Measurements from ENCODE around the gene CIDEB. TPM values are rescaled to one million over a fixed set of nuclear protein-coding genes. Genes with fewer than 3 reads are reported as not detected.

Gene CIDEB
- polyA plus RNA-seq, 3 donors: 36.4 to 126 (median 63.8) TPM

DNA sequence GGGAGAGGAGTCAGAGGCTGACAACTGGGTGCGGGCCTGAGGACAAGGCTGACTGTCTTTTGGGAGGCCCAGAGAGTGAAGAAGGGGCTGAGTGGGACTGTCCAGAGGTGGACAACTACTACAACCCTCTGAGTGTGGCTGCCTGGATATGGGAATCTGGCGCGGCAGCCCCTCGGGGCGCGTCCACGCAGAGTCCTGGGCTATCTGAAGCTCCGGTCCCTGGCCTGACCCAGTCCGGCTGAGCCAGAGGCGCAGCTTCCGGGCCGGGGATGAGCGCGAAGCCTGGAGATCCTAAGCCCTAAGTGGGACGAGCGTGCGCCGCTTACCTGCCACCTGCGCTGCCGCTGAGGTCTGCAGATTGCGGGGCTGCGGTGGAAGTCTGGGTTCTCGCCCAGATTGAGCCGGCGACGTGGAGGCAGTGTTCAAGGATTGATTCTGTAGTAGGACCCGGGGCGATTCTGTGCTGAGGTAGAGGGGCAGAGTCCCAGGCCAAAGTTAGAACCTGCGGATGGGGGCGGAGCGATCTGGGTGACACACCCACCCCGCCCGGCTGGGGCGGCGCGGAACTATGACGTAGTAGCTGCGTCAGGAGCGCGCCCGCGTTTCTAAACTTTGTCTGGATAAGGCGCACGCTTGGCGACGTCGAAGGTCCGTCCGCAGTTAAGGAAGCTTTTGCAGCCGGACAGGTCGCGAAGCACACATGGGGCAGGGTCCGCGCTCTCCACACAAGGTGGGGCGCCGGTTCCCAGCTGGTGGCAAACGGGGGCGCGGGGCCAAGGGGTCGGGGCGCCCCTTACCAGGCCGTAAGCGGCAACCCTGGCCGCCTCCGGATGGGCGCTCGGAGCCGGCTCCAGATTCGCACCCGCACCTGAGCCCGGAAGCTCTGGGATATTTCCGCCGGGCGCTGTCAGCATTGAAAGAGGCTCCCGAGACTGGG, 8.3 kb downstream of the CIDEB start, which contains the start of the genes DHRS1 and NOP9:
DHRS1 (minus strand) TSS at position 526 of the 937 bp plus-strand sequence. CDS start 674 bp downstream, outside the sequence.
NOP9 (plus strand) TSS at position 596 of the 937 bp plus-strand sequence; CDS start at position 701, 105 bp downstream.
- Histone ChIP-seq H3K27me3 (ENCODE audit: control insufficient read depth in 2 of 2, insufficient read depth in 2 of 2, low read length in 2 of 2) (no peaks in the 10 kb centered on the region), H3K79me2 (ENCODE audit: insufficient read depth, low read length) (peaks cover 46% of the 10 kb centered on the region), H3K4me1 (ENCODE audit: control insufficient read depth in 1 of 2, insufficient read depth in 2 of 2, low read length in 2 of 2) (peaks cover 34 to 46% of the 10 kb centered on the region in 2 donors), H2AFZ (ENCODE audit: insufficient read depth, low read depth, low read length, poor library complexity, severe bottlenecking) (peak within 1 kb of the TSS; percentile 96), H3K9ac (ENCODE audit: insufficient read depth, low read length, poor library complexity, severe bottlenecking) (peak within 1 kb of the TSS; percentile 86), H3K4me2 (replicated peaks; ENCODE audit: extremely low read depth, low read length, poor library complexity, severe bottlenecking) (peak within 1 kb of the TSS; percentile 89), H3K4me3 (replicated peaks in 1 of 3; ENCODE audit: low read depth in 2 of 3, low read length in 3 of 3) (peak within 1 kb of the TSS; percentile 45 to 92 (median 78)), H4K20me1 (ENCODE audit: insufficient read depth, low read length) (peaks cover 4% of the 10 kb centered on the region), H3K9me3 (replicated peaks in 1 of 2; ENCODE audit: control insufficient read depth in 1 of 2, insufficient read depth in 1 of 2, low read length in 2 of 2) (no peaks in the 10 kb centered on the region), H3K27ac (ENCODE audit: low read depth in 1 of 2, low read length in 2 of 2) (peak within 1 kb of the TSS; percentile 78 to 94), H3K36me3 (replicated peaks in 1 of 2; ENCODE audit: control insufficient read depth in 1 of 2, insufficient read depth in 2 of 2, low read length in 2 of 2) (peaks cover 42 to 53% of the 10 kb centered on the region in 2 donors)
- Mint-ChIP-seq H3K9me3 (peaks cover 0 to 2% (median 0%) of the 10 kb centered on the region in 7 donors), H3K27ac (peak within 1 kb of the TSS; percentile 88 to 95 (median 93)), H3K4me3 (peak within 1 kb of the TSS; percentile 89), H3K36me3 (peaks cover 48 to 53% of the 10 kb centered on the region in 2 donors), H3K4me1 (peaks cover 40% of the 10 kb centered on the region), H3K27me3 (ENCODE audit: low read depth in 3 of 3) (peaks cover 0 to 1% (median 0%) of the 10 kb centered on the region in 3 donors)
- peak; percentile 90 to 92 (median 91) for DNase-seq
- intact Hi-C loops (cut with micrococcal nuclease): loop anchor here (5.0 to 10.0 kb wide), 3 partner anchors 57 to 185 kb away; partner anchors contain the start of genes CHMP4A (in 1 of the 2), DCAF11 (in 1 of the 2), MDP1 (in 1 of the 2) and NRL (in 1 of the 2)
- under 1% methylated on average over 75 of the region's 75 CpGs for WGBS (ENCODE audit: insufficient coverage)
- TF ChIP-seq, protein P1, sequence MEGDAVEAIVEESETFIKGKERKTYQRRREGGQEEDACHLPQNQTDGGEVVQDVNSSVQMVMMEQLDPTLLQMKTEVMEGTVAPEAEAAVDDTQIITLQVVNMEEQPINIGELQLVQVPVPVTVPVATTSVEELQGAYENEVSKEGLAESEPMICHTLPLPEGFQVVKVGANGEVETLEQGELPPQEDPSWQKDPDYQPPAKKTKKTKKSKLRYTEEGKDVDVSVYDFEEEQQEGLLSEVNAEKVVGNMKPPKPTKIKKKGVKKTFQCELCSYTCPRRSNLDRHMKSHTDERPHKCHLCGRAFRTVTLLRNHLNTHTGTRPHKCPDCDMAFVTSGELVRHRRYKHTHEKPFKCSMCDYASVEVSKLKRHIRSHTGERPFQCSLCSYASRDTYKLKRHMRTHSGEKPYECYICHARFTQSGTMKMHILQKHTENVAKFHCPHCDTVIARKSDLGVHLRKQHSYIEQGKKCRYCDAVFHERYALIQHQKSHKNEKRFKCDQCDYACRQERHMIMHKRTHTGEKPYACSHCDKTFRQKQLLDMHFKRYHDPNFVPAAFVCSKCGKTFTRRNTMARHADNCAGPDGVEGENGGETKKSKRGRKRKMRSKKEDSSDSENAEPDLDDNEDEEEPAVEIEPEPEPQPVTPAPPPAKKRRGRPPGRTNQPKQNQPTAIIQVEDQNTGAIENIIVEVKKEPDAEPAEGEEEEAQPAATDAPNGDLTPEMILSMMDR (IDR thresholded peaks at IDR 0.05): no peak

- DNase-seq: peak; percentile 33 to 71 (median 49)
- H3K36me3 Mint-ChIP-seq: peaks cover 47 to 52% of the 10 kb centered on the region in 2 donors
- peak overlapping the region; percentile 89 for H3K4me2 ChIP-seq (replicated peaks; ENCODE audit: extremely low read depth, low read length, poor library complexity, severe bottlenecking)
- intact Hi-C loops (cut with micrococcal nuclease): loop anchor here (5.0 to 10.0 kb wide), 2 partner anchors 57 to 184 kb away; partner anchors contain the start of genes DCAF11 (in 1 of the 2), NRL (in 1 of the 2) and TINF2 (in 1 of the 2)
- no peaks in the 10 kb centered on the region for H3K9me3 ChIP-seq (replicated peaks in 1 of 2; ENCODE audit: control insufficient read depth in 1 of 2, insufficient read depth in 1 of 2, low read length in 2 of 2)
- H3K9ac ChIP-seq (ENCODE audit: insufficient read depth, low read length, poor library complexity, severe bottlenecking): peak overlapping the region; percentile 86
- WGBS (ENCODE audit: insufficient coverage): 51% methylated on average over 2 of the region's 7 CpGs
- peaks cover 34 to 46% of the 10 kb centered on the region in 2 donors for H3K4me1 ChIP-seq (ENCODE audit: control insufficient read depth in 1 of 2, insufficient read depth in 2 of 2, low read length in 2 of 2)
- peaks cover 40% of the 10 kb centered on the region for H3K4me1 Mint-ChIP-seq
- peak overlapping the region; percentile 88 to 95 (median 93) for H3K27ac Mint-ChIP-seq
- peaks cover 0 to 2% (median 0%) of the 10 kb centered on the region in 7 donors for H3K9me3 Mint-ChIP-seq
- peaks cover 0 to 1% (median 0%) of the 10 kb centered on the region in 3 donors for H3K27me3 Mint-ChIP-seq (ENCODE audit: low read depth in 3 of 3)
- H3K36me3 ChIP-seq (replicated peaks in 1 of 2; ENCODE audit: control insufficient read depth in 1 of 2, insufficient read depth in 2 of 2, low read length in 2 of 2): peaks cover 36 to 53% of the 10 kb centered on the region in 2 donors
- peak overlapping the region; percentile 45 to 92 (median 78) for H3K4me3 ChIP-seq (replicated peaks in 1 of 3; ENCODE audit: low read depth in 2 of 3, low read length in 3 of 3)
- H4K20me1 ChIP-seq (ENCODE audit: insufficient read depth, low read length): no peaks in the 10 kb centered on the region
- peak overlapping the region; percentile 89 for H3K4me3 Mint-ChIP-seq
- TF ChIP-seq, protein P1 (IDR thresholded peaks at IDR 0.05): no peak
- peaks cover 46% of the 10 kb centered on the region for H3K79me2 ChIP-seq (ENCODE audit: insufficient read depth, low read length)
- peak overlapping the region; percentile 96 for H2AFZ ChIP-seq (ENCODE audit: insufficient read depth, low read depth, low read length, poor library complexity, severe bottlenecking)
- H3K27me3 ChIP-seq (ENCODE audit: control insufficient read depth in 2 of 2, insufficient read depth in 2 of 2, low read length in 2 of 2): no peaks in the 10 kb centered on the region
- H3K27ac ChIP-seq (ENCODE audit: low read depth in 1 of 2, low read length in 2 of 2): peak overlapping the region; percentile 78 to 94
Measured at GRCh38 chr14:24298892-24299254, 8.9 kb downstream of the CIDEB start.
